GM19438 (cell line): ENCODE measurements around the gene MAP3K1.

Experiments
- ATAC-seq: cut with Tn5 transposase; IDR thresholded peaks from one replicate; pipeline ENCODE4 v1.9.1; 2021; ENCODE audit warnings: low read depth; ENCODE audit not compliant: unreplicated experiment

MAP3K1 gene

DNA sequence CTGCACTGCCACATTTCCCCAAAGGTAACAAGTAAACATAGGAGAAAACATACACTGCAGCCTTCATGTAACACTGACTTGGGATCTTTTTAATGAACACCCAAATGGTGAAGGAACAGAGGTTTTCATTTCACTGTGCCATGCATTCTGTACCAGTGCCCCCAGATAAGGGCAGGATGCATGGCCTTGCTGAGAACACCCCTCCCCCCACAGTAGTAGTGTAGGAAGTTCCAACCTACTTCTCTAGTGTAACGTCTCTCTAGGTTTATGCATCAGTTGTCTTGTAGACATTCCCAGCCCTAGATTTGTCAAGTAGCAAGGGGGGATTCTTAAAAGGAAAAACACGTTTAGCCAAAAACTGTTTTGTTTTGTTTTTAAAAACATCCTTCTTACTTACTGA, 29.9 kb downstream of the MAP3K1 start:
- no peak for ATAC-seq

DNA sequence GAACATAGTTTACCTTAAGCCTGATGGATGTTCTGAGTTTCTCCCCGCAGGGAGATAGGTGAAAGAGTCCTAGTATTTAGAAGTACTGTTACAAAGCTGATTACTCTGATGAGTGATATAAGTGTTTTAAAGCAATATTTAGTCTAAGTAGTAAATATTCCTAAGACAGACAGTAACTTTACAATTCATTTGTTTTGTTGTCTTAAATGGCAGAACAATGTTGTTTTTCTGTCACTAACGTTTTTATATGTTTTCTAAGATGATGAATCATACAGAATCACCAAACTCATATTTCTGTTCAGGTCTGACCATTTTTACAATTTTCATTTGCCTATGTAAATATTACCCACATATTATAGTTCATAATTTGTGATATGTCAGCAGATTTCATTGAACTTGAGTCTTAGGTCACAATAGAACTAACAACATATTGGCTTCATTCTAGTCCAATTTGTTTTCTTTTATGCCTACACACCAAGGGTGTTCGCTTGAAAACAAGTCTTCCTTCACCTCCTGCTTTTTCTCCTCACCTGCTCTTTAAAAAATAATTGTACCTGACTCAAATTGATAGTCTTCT, 30.6 kb downstream of the MAP3K1 start:
- ATAC-seq: no peak

- no peak for ATAC-seq
Measured at GRCh38 chr5:56848206-56848605, 32.9 kb downstream of the MAP3K1 start.

GRCh38 chr5:56849671-56850070, 34.3 kb downstream of the MAP3K1 start:
- no peak for ATAC-seq

- ATAC-seq: no peak
Measured at GRCh38 chr5:56850423-56850822, 35.1 kb downstream of the MAP3K1 start.

DNA sequence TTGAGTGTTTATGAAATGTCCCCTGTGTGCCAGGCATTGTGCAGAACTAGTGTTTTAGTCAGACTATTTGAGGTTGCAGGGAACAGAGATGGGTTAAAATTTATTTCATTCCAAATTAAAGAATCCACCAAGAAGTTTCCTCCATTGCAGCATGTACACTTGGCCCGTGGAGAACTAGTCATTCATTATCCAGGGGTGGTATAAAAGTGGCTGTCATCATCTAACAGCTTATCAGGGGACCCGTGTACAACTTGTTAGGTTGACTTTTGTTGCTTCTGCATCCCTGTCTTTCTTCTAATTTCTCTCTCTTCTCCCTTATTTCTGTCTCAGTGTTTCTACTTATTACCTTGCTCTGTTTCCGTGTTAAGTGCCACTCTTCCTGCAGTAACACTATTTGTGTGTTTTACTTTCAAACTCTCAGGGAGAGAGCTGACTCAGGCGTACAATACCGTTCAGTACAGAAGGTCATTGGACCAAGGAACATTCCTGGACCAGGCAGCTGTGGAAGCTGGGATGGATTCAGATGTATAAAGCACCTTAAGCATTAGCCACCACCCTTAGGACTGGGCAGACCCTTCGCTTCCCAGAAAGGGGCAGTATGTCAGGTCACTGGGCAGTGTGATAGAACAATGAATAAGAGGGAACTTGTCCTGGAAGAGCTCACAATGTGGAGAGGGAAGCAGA, 36.1 kb downstream of the MAP3K1 start:
- ATAC-seq: no peak

- no peak for ATAC-seq
Measured at GRCh38 chr5:56852228-56853000, 37.1 kb downstream of the MAP3K1 start.

- no peak for ATAC-seq
Measured at GRCh38 chr5:56853698-56854097, 38.3 kb downstream of the MAP3K1 start.

DNA sequence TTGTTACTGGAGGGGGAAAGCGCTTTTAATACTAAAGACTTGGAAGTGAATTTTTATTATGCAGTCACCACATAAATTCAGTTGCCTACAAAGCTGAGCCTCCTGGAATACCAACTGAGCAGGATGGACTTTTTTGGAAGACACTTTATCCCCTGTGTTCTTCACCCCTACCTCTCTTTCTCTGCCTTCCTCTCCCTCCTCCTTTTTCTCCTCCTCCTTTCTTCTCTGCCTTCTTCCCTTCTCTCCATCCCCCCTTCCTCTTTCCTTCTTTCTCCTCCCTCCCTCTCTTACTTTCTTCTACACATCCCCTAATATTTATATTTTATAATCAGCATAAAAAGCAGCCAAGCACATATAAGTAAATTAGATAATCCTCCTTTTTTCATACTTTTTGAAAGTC, 39.6 kb downstream of the MAP3K1 start:
- no peak for ATAC-seq

GRCh38 chr5:56856541-56857178, 41.3 kb downstream of the MAP3K1 start:
- ATAC-seq: no peak

DNA sequence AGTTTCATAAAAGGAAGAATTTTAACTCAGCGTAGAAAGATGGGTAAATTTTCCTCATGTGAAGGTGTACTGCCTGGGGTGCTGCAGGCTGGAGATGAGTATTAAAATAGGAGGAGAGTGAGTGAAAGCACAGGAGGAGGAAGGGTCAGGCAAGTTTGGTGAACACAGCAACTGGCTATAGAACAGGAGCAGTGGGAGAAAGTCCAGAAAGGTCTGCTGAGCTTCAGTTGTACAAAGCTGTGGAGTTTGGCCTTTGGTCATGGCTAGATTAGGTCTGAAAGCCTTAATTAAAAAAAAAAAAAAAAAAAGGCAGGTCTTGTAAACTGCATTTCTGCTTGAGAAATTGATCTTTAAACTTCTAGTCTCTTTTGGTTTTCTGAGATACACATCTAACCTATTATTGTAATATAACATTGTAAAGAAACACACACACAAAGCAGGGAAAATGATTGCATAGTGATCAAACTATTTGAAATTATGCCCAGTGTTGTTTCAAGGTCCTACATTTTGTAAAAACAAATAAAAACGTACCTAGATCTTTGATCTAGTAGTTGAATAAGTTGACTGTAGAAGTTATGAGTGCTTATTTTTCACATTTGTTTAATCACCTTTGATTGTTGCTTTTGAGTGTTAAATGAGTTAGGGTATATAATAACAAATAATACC, 43.6 kb downstream of the MAP3K1 start:
- no peak for ATAC-seq

GRCh38 chr5:56861893-56862485, 46.6 kb downstream of the MAP3K1 start:
- no peak for ATAC-seq

- no peak for ATAC-seq
Measured at GRCh38 chr5:56862909-56863308, 47.6 kb downstream of the MAP3K1 start.

DNA sequence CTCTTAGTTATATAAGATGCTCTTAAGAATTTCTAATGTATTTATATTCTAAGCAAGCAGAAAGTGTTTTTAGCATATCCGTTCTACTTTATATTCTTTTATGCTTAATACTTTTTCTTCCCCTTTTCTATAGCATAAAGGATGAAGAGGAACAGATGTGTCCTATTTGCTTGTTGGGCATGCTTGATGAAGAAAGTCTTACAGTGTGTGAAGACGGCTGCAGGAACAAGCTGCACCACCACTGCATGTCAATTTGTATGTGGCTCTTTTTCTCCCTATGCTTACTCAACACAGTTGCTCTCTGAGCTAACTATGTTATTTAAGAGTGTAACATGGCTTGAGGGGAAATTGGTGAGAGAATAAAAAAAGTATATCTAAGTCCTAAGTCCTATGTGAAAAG, 56.4 kb downstream of the MAP3K1 start:
- no peak for ATAC-seq

- no peak for ATAC-seq
Measured at GRCh38 chr5:56873056-56873455, 57.7 kb downstream of the MAP3K1 start.

DNA sequence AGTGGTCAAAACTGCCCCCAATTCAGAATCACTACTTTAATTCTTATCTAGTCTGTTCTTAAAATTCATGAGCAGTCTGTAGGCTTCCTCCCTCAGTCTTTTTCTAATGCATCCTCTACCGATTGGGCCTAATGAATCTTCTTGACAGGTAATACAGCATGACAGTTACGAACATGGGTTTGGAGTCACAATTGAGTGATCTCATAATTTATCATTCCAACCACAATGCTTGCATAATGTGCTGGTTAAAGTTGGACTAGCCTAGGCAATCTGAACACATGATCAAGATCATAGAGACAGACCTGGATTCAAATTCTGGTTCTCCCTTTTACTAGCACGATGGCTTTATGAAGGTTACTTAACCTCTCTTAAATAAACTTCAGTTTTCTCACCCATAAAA, 61.0 kb downstream of the MAP3K1 start:
- no peak for ATAC-seq

GRCh38 chr5:56881571-56881970, 66.2 kb downstream of the MAP3K1 start:
- ATAC-seq: no peak

DNA sequence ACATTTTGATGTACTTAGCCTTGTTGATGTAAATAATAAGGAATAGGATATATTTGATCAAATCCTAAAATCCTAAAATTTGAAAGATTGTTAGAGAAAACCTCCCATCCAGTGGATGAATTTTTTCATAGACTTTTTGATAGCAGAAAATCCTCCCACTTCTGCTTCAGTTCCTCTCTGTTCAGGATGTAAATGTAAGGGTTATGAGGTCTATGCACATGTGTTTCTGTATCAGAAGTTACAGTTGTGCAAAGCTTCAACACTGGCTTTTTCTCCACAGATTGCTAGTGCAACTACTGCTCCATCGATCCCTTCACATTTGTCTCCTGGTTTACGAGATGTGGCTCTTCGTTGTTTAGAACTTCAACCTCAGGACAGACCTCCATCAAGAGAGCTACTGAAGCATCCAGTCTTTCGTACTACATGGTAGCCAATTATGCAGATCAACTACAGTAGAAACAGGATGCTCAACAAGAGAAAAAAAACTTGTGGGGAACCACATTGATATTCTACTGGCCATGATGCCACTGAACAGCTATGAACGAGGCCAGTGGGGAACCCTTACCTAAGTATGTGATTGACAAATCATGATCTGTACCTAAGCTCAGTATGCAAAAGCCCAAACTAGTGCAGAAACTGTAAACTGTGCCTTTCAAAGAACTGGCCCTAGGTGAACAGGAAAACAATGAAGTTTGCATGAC, 78.1 kb downstream of the MAP3K1 start:
- no peak for ATAC-seq

GRCh38 chr5:56896763-56897162, 81.4 kb downstream of the MAP3K1 start:
- no peak for ATAC-seq

DNA sequence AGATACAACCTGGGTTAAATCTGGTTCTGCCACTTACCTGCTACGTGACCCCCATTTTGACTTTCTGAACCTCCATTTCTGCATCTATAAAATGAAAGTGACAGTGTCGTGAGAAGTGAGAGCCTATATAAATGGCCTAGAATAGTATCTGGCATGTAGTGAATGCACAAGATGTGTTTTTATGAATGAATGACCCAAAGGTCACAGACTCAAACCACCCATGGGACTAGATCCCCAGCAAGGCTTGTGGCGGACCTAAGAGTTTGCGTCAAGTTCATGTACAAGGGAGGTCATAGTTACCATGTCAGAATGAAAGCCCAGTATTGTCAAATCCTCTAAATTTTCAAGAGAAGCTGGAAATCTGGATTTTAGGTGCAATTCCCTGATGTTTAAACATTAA, 82.9 kb downstream of the MAP3K1 start:
- no peak for ATAC-seq
